Heart right ventricle (tissue), 16 donors: ENCODE results near the gene MBD3L4. TPM values are rescaled to one million over a fixed set of nuclear protein-coding genes. Genes with fewer than 3 reads are reported as not detected.
"Not testable (repeated sequence)": the region's sequence is repeated elsewhere in the genome, so short reads cannot be mapped to it uniquely, and the experiment has no call there.

ENCODE experiments used
- ATAC-seq, 8 donors: fragments of 200-7000 bp; cut with Tn5 transposase; one replicate each; pipeline ENCODE4 v1.9.1; 2020; ENCODE audit warnings: mild to moderate bottlenecking in 8 of 8, moderate library complexity in 8 of 8, moderate number of reproducible peaks in 1 of 8
- DNase-seq, 2 donors: peaks; one replicate each; pipeline ENCODE4 v3.0.0-alpha.2; 2020
- H3K27ac ChIP-seq, 10 donors: fragments of 200-600 bp; sonication (generic) in 2 of 10; one replicate each; pipeline versions ENCODE4 v1.5.0 to v1.8.0; 2020 to 2022; ENCODE audit warnings: mild to moderate bottlenecking in 3 of 10
- H3K27me3 ChIP-seq, 7 donors: fragments of 200-600 bp; one replicate each; pipeline ENCODE4 v1.8.0; 2021 to 2022; ENCODE audit warnings: mild to moderate bottlenecking in 2 of 7
- H3K36me3 ChIP-seq, 9 donors: fragments of 200-600 bp; sonication (generic) in 1 of 9; one replicate each; pipeline versions ENCODE4 v1.5.0 to v1.8.0; 2020 to 2022; ENCODE audit warnings: mild to moderate bottlenecking in 2 of 9
- H3K4me1 ChIP-seq, 9 donors: fragments of 200-600 bp; sonication (generic) in 1 of 9; one replicate each; pipeline versions ENCODE4 v1.5.0 to v1.8.0; 2020 to 2022; ENCODE audit warnings: mild to moderate bottlenecking in 4 of 9
- H3K4me3 ChIP-seq, 10 donors: fragments of 200-600 bp; sonication (generic) in 2 of 10; one replicate each; pipeline versions ENCODE4 v1.5.0 to v1.8.0; 2020 to 2022; ENCODE audit warnings: mild to moderate bottlenecking in 7 of 10, moderate library complexity in 2 of 10
- H3K9me3 ChIP-seq, 11 donors: fragments of 200-600 bp in 10 of 11; sonication (generic) in 2 of 11; one replicate each; pipeline versions ENCODE4 v1.5.0 to v1.8.0; 2013 to 2022; ENCODE audit warnings: mild to moderate bottlenecking in 2 of 11, control low read depth in 1 of 11, moderate library complexity in 1 of 11
- CTCF ChIP-seq, 9 donors: fragments of 200-600 bp; sonication (generic) in 2 of 9; IDR thresholded peaks; one replicate each; pipeline versions ENCODE4 v1.5.0 to v1.8.0; 2021 to 2022; ENCODE audit warnings: antibody characterized with exemption in 9 of 9, mild to moderate bottlenecking in 5 of 9, moderate library complexity in 1 of 9
- WGBS, 2 donors: extraction: QIAGEN DNeasy Blood & Tissue Kit; methylation state at CpG; one replicate each; pipeline ENCODE4 v1.1.7; 2013; ENCODE audit warnings: inconsistent platforms in 1 of 2; 5-methylcytosine and 5-hydroxymethylcytosine counted together
- intact Hi-C, 10 donors: fragments of 100-400 bp; cut with DNase I; formaldehyde crosslinking; loops; one replicate each; pipeline versions ENCODE4 v1.11.1 to v1.14.2; 2022
- polyA plus RNA-seq, 2 donors: library from polyadenylated mRNA; stranded (reverse); fragments of 200-250 nt; gene quantifications; one replicate each; pipeline ENCODE4 v1.2.3, GENCODE V29; 2013
- total RNA-seq, 10 donors: library from RNA; stranded (reverse); fragmentation: NEBNext Ultra II Directional in 3 of 10; extraction: Animal tissue kit (Norgen Biotek cat#: 25700) in 3 of 10; gene quantifications; one replicate each; pipeline versions ENCODE4 v1.2.1 to v1.2.4, GENCODE V29; 2021 to 2023
- donor health status: Arrhythmogenic right ventricular cardiomyopathy.
- donor health status: ischemic (EF 13 %, LVEDD 7.1; RV severe dilation, severe dysfunction).
- donor health status: healthy with polysubstance abuse.
- donor health status: DM: no; HTN: yes; CAD: no.
- donor health status: DM: no; HTN: no; CAD: no.
- donor health status: ischemic (EF 25% LVEDD 6.9; RV normal size, moderate dysfunction).
- donor health status: ischemic (EF 25% LVEDD 5.7; RV mildly dilated, moderate dysfunction).
- donor health status: healthy.
- donor health status: DM: yes; HTN: yes; CAD: no.
- donor health status: Ischemic cardiomyopathy.
- donor health status: ischemic (EF 35%, LVEDD 5.7; RV mildly dilated, moderate dysfunction).
- donor health status: nonischemic (EF 11% LVEDD 7.7; RV severe dilation, severe dysfunction).
- donor health status: DM: yes; HTN: yes; CAD: no.
- donor health status: PGD.
- donor health status: ischemic (EF 29% LVEDD 5.4; RV normal size, mild dysfunction).
- donor health status: nonischemic (EF 23%, LVEDD 6.1; RV moderate dilation, normal function).

Gene MBD3L4
- total and polyA plus RNA-seq, 12 donors = not detected

- no peaks in the 10 kb centered on the region for H3K27me3 ChIP-seq
- intact Hi-C loops = loop anchor here in 1 of 10 donors (10.0 kb wide), 1 partner anchor 329 kb away; the partner anchor contains the start of genes GPR108 and TRIP10
- H3K36me3 ChIP-seq = no peaks in the 10 kb centered on the region
- 75 to 77% methylated on average over 4 of the region's 4 CpGs for WGBS, 2 donors
- TF ChIP-seq CTCF (IDR thresholded peaks at IDR 0.05) = no peak
- H3K27ac ChIP-seq = no peak overlapping the region
- H3K9me3 ChIP-seq = peaks cover 0 to 8% (median 0%) of the 10 kb centered on the region in 11 donors
- DNase-seq (no peak), ATAC-seq (no peak)
- H3K4me3 ChIP-seq = no peak overlapping the region
- no peaks in the 10 kb centered on the region for H3K4me1 ChIP-seq
Observed at GRCh38 chr19:7063339-7063738, 23.4 kb upstream of the MBD3L4 start.

- H3K4me1 ChIP-seq, H3K4me3 ChIP-seq, H3K27ac ChIP-seq, H3K9me3 ChIP-seq, H3K27me3 ChIP-seq, DNase-seq, H3K36me3 ChIP-seq, ATAC-seq: not testable (repeated sequence)
- 53 to 58% methylated on average over 1 of the region's 2 CpGs for WGBS, 2 donors
- intact Hi-C loops = loop anchor here in 1 of 10 donors (10.0 kb wide), 1 partner anchor 325 kb away; the partner anchor contains the start of genes GPR108 and TRIP10
Observed at GRCh38 chr19:7059977-7060376, 20.0 kb upstream of the MBD3L4 start.

GRCh38 chr19:7058576-7058975 is 18.6 kb upstream of the MBD3L4 start, which contains the start of gene MBD3L3:
MBD3L3 (minus strand) TSS chr19:7058676; CDS start chr19:7058605, 71 bp downstream.
- ATAC-seq, H3K36me3 ChIP-seq, DNase-seq, intact Hi-C loops, H3K4me3 ChIP-seq, H3K4me1 ChIP-seq, H3K9me3 ChIP-seq, H3K27me3 ChIP-seq, H3K27ac ChIP-seq: not testable (repeated sequence)
- WGBS, 2 donors = no CpG with 5 or more reads among the region's 8 CpGs

GRCh38 chr19:7056371-7056770 is 16.4 kb upstream of the MBD3L4 start:
- H3K4me1 ChIP-seq, H3K27ac ChIP-seq, DNase-seq, intact Hi-C loops, ATAC-seq, H3K4me3 ChIP-seq, H3K9me3 ChIP-seq, H3K36me3 ChIP-seq, H3K27me3 ChIP-seq: not testable (repeated sequence)
- WGBS, 2 donors = 76 to 82% methylated on average over 8 of the region's 16 CpGs

- H3K4me3 ChIP-seq, DNase-seq, intact Hi-C loops, ATAC-seq, H3K9me3 ChIP-seq, H3K27me3 ChIP-seq, H3K36me3 ChIP-seq, H3K4me1 ChIP-seq, H3K27ac ChIP-seq: not testable (repeated sequence)
- 93 to 97% methylated on average over 12 of the region's 14 CpGs for WGBS, 2 donors
Observed at GRCh38 chr19:7055679-7056078, 15.7 kb upstream of the MBD3L4 start.

GRCh38 chr19:7054635-7055368 is 14.8 kb upstream of the MBD3L4 start:
- intact Hi-C loops, H3K9me3 ChIP-seq, H3K36me3 ChIP-seq, H3K27ac ChIP-seq, DNase-seq, H3K27me3 ChIP-seq, ATAC-seq, H3K4me1 ChIP-seq, H3K4me3 ChIP-seq: not testable (repeated sequence)
- 93 to 95% methylated on average over 12 of the region's 14 CpGs for WGBS, 2 donors

- H3K27ac ChIP-seq, intact Hi-C loops, H3K4me1 ChIP-seq, H3K9me3 ChIP-seq, ATAC-seq, DNase-seq, H3K36me3 ChIP-seq, H3K27me3 ChIP-seq, H3K4me3 ChIP-seq: not testable (repeated sequence)
- WGBS, 2 donors = 81 to 82% methylated on average over 7 of the region's 7 CpGs
Observed at GRCh38 chr19:7052896-7053295, 12.9 kb upstream of the MBD3L4 start.

- WGBS, 2 donors = 76 to 83% methylated on average over 2 of the region's 5 CpGs
- intact Hi-C loops = not testable (repeated sequence)
Observed at GRCh38 chr19:7051421-7051820, 11.4 kb upstream of the MBD3L4 start.

GRCh38 chr19:7049021-7049420 is 9.0 kb upstream of the MBD3L4 start, which contains the start of gene MBD3L2:
MBD3L2 (plus strand) TSS chr19:7049321; CDS start chr19:7049374, 53 bp downstream.
- H3K4me1 ChIP-seq, H3K4me3 ChIP-seq, ATAC-seq, H3K27me3 ChIP-seq, H3K27ac ChIP-seq, H3K36me3 ChIP-seq, DNase-seq, intact Hi-C loops, H3K9me3 ChIP-seq: not testable (repeated sequence)
- WGBS, 2 donors = no CpG with 5 or more reads among the region's 7 CpGs

More at GRCh38 chr19:7051421-7051820, 11.4 kb upstream of the MBD3L4 start:
- not testable (repeated sequence) for H3K4me3 ChIP-seq, H3K4me1 ChIP-seq, ATAC-seq, DNase-seq, H3K9me3 ChIP-seq, H3K27ac ChIP-seq, H3K27me3 ChIP-seq, H3K36me3 ChIP-seq

GRCh38 chr19:7041563-7041962 is 1.6 kb upstream of the MBD3L4 start:
- H3K27ac ChIP-seq, H3K4me1 ChIP-seq, DNase-seq, intact Hi-C loops, H3K9me3 ChIP-seq, H3K4me3 ChIP-seq, H3K36me3 ChIP-seq, H3K27me3 ChIP-seq, ATAC-seq: not testable (repeated sequence)
- WGBS, 2 donors = no CpG with 5 or more reads among the region's 2 CpGs
